MV-4-11 (cell line): ENCODE measurements around the gene CIDEB.
"Not testable (repeated sequence)": the region's sequence is repeated elsewhere in the genome, so short reads cannot be mapped to it uniquely, and the experiment has no call there.

Experiments
- DNase-seq: peaks from one replicate; lab custom pipeline; 2025; lab: John Stamatoyannopoulos, UW

Gene CIDEB

GRCh38 chr14:24332268-24332993 lies 24.7 kb upstream of the CIDEB start:
- peak; percentile 79 for DNase-seq

DNA sequence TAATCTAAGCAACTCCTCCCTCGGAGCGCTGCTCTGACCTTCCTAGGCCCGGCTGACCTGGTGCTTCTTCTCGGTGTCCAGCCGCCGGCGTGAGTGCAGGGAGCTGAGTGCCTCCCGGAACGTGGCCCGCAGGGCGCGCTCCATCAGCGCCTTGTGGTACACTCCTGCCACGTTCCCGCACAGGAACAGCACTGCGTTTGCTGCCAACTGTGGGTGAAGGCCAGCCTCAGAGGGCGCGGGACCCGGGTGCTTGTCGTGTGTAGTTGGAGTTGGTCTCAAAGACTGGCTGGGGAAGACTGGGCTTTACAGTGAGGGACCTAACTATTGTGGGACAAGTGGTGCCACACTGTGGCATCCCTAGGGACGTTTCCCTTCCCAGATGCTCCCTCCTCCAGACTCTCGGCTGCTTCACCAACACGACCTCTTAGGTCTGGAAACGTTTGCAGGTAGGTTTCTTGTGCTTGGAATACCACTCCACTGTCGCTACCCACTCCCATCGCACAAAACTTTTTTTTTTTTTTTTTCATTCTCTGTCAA lies 24.0 kb upstream of the CIDEB start:
- DNase-seq: no peak

- no peak for DNase-seq
Measured at GRCh38 chr14:24330973-24331674, 23.3 kb upstream of the CIDEB start.

DNA sequence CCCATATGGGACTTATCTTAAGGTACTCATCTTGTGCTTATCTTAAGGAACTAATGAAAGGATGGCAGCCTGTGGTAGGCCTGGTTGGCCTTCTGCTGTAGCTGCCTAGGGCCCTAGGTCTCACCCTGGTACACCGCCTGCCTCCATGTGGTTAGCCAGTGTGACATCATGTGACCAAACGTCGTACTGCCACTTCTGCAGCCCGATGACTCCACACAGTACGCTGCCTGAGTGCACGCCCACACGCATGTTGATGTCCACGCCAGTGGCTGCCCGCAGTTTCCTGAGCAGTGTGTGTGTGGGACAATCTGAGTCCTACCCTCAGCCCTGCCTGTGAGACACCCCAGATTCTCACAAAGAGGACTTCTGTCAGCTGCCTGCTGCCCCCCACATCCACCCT lies 22.0 kb upstream of the CIDEB start:
- DNase-seq: peak; percentile 92

DNA sequence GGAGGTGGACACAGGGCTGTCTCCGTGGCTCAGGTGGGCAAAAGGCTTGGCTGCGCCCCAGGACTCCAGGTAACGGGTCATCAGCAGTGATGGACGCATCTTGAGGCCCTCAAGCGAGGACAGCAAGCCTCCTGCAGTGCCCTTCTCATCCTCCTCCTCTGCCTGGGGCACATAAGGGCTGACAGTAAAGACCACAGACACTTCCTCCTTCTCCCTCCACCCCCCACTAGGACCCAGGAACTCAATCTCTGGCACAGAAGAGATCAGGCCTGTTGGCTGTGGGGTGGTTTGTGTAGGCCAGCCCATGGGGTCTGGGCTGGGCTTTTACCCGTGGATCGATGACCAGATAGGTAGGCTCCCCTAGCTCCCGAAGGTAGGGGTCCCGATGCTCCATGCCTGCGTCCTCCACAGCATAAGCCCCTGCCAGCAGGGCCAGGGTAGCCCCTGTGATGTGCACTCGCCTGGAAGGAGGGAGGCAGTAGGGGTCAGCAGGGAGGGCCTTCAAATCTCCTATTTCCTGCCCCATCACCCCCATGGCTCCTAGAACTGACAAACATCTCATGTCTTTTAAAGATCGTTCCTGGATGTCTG lies 21.4 kb upstream of the CIDEB start:
- DNase-seq: peak; percentile 42

DNA sequence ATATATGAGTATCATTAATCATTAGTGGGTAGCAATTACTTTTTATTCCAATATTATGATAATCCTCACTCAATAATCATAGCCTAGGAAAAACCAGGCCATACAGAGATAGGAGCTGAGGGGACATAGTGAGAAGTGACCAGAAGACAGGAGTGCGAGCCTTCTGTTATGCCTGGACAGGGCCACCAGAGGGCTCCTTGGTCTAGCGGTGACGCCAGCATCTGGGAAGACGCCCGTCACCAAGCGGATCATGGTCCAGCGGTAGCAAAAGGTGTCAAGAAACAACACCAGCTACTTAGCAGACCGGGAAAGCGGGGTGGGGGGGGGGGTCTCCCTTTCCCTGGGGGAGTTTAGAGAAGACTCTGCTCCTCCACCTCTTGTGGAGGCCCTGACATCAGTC lies 20.1 kb upstream of the CIDEB start:
- not testable (repeated sequence) for DNase-seq

DNA sequence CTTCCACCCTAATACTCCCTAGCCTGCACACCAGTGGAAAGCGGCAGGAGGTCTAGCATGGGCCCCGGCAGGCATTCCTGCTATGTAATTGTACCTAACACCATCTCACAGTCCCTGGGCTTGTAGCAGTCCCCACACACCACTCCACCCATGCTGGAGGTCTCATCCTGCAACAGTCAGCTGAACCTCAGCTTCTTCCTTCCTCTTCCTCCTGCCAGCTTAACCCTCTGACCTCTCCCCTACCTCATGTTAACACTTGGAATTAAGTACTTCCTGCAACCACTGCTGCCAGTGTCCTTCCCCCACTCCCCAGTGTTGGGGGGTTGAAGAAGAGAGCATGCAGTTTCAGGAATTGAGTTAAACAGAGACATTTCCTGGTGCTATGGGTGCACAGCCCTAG lies 19.5 kb upstream of the CIDEB start:
- peak; percentile 87 for DNase-seq

- DNase-seq: no peak
Measured at GRCh38 chr14:24325963-24326362, 18.2 kb upstream of the CIDEB start.

GRCh38 chr14:24325041-24325530 lies 17.3 kb upstream of the CIDEB start:
- no peak for DNase-seq

GRCh38 chr14:24324024-24324423 lies 16.2 kb upstream of the CIDEB start:
- no peak for DNase-seq

GRCh38 chr14:24323341-24323740 lies 15.6 kb upstream of the CIDEB start:
- DNase-seq: no peak

DNA sequence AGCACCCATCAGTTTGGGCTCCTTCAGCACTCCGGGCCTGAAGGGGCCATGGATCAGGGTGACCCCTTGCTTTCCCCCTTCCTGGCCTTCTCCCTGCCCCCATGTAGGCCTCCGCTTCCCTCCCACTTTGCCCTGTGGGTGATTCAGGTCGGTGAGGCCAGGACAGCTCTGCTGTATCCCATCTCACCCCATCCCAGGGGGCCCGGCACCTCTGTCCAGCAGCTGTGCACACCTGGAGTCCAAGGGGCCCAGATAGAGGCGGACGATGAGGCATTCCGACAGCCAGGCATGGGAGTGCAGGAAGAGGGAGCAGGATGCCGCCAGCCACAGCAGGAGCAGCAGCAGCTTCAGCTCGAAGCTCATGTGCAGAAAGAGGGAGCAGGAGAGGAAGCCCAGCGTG lies 14.9 kb upstream of the CIDEB start:
- DNase-seq: no peak

DNA sequence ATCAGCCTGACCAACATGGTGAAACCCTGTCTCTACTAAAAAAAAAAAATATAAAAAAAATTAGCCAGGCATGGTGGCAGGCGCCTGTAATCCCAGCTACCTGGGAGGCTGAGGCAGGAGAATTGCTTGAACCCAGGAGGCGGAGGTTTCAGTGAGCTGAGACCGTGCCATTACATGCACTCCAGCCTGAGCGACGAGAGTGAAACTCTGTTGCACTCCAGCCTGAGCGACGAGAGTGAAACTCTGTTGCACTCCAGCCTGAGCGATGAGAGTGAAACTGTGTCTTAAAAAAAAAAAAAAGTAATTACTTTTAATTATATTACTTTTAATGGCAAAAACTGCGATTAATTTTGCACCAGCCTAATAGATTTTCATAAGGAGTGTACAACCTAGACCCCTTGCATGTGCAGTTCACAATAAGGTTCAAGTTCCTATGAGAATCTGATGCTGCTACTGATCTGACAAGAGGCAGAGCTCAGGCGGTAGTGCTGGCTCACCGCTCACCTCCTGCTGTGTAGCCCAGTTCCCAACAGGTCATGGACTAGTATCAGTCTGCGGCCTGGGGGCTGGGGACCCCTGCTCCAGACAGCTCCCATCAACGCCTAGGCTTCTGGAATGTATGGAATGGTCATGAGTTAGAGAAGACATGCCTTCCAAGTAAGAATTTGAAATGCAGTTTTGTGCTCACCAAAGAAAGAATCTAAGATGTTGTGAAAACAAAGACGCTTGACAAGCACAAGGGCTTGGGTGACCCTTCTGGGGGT lies 13.6 kb upstream of the CIDEB start:
- no peak for DNase-seq

- no peak for DNase-seq
Measured at GRCh38 chr14:24317141-24317928, 9.6 kb upstream of the CIDEB start.

DNA sequence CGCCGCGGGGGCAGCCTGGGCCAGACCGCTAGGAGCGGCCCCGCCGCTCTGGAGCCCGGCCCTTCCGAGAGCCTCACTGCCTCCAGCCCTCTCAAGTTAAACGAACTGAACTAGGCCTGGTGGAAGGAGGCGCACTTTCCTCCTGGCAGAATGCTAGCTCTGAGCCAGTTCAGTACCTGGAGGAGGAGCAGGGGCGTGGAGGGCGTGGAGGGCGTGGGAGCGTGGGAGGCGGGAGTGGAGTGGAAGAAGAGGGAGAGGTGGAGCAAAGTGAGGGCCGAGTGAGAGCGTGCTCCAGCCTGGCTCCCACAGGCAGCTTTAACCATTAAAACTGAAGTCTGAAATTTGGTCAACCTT lies 8.8 kb upstream of the CIDEB start:
- no peak for DNase-seq

DNA sequence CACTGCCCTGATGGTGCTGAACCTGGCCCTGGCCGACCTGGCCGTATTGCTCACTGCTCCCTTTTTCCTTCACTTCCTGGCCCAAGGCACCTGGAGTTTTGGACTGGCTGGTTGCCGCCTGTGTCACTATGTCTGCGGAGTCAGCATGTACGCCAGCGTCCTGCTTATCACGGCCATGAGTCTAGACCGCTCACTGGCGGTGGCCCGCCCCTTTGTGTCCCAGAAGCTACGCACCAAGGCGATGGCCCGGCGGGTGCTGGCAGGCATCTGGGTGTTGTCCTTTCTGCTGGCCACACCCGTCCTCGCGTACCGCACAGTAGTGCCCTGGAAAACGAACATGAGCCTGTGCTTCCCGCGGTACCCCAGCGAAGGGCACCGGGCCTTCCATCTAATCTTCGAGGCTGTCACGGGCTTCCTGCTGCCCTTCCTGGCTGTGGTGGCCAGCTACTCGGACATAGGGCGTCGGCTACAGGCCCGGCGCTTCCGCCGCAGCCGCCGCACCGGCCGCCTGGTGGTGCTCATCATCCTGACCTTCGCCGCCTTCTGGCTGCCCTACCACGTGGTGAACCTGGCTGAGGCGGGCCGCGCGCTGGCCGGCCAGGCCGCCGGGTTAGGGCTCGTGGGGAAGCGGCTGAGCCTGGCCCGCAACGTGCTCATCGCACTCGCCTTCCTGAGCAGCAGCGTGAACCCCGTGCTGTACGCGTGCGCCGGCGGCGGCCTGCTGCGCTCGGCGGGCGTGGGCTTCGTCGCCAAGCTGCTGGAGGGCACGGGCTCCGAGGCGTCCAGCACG lies 8.2 kb upstream of the CIDEB start:
- no peak for DNase-seq

DNA sequence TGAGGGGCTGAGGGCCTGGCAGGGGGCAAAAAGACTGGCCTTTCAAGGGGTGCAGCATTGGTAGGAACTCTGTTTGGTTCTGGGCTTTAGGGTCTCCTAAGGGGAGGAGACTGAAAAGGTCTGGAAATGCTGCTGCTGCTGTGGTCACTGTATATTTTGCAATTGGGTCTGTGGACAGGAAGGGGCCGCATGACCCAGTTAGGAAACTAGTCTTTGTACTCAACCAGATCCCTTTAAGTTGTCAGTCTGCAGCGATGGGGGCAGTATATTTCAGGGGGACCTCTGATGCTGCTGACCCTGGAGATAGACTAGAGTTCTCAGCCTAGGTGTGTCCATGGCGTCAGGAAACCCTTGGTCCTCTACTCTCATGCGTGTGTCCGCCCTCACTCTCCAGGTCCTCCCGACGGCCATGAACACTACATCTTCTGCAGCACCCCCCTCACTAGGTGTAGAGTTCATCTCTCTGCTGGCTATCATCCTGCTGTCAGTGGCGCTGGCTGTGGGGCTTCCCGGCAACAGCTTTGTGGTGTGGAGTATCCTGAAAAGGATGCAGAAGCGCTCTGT lies 7.5 kb upstream of the CIDEB start:
- DNase-seq: no peak

DNA sequence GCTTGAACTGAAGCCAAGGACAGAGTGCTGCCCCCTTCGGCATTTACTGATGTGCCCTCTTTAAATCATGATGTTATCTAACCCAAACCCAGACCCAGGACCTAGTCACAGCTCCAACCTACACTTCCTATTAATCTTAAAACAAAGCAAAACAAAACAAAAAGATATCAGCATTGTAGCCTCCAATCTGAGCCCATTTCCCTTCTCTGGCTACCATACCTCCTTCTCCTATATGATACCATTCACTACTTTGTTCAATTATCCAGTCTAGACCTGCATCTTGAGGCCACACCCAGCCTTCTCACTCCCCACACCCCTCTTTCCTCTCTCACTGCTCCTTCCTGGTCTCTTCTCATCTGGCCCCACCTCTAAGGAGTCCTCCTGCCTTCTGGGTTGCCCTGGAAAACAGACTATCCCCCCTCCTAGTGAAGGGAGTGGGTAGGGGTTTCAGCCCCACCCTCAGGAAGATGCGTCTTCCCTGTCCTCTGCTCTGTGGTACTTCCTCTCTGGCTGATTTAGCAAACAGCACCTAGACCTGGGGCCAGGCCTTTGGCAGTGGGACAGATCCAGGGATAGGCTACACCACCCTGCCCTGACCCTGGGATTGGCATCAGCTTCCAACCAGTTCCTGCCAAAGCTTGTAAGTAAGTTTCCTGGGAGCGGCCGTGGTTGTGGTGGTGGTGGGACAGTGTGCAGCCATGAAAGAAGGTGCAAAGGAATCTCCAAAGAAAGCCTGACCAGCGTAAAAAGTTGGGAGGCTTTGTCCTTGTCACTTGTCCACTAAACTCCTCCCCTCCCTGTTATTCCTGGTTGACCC lies 6.8 kb upstream of the CIDEB start:
- DNase-seq: no peak

- DNase-seq: peak; percentile 80
Measured at GRCh38 chr14:24313913-24314312, 6.1 kb upstream of the CIDEB start.
